GM12878 (cell line): Measurements from ENCODE around the gene SYCE3. TPM values are rescaled to one million over a fixed set of nuclear protein-coding genes. Genes with fewer than 3 reads are reported as not detected.
A peak's percentile ranks its signal among the peaks of the same experiment; 100 is the strongest.

Source experiments
- ATAC-seq: fragments of 200-7000 bp; cut with Tn5 transposase; 3 replicates; pipeline ENCODE4 v1.9.1; 2020; ENCODE audit warnings: mild to moderate bottlenecking, moderate library complexity
- BruUV-seq: library from RNA; stranded (reverse); fragments of 400-500 nt; replicated peaks from 2 replicates; lab custom pipeline; 2021; lab: Mats Ljungman, UMichigan
- CTCF ChIA-PET: fragments of 300-600 bp; sonication (Branson Sonifier 250); formaldehyde crosslinking; extraction: SDS; loops from one replicate; lab custom pipeline; 2021; ENCODE audit warnings: inconsistent platforms; lab: Yijun Ruan, JAX
- POLR2A ChIA-PET: fragments of 350-600 bp; formaldehyde crosslinking; extraction: SDS; loops from one replicate; lab custom pipeline; 2021; ENCODE audit warnings: inconsistent platforms; lab: Charles Lee
- RAD21 ChIA-PET: fragments of 300-600 bp; sonication (Branson Sonifier 250); formaldehyde crosslinking; loops from one replicate; lab custom pipeline; 2023; ENCODE audit warnings: antibody characterized with exemption; ENCODE audit not compliant: unreplicated experiment; lab: Charles Lee
- SMC1A ChIA-PET: fragments of 300-600 bp; sonication (Branson Sonifier 250); formaldehyde crosslinking; loops from one replicate; lab custom pipeline; 2023; ENCODE audit not compliant: unreplicated experiment, uncharacterized antibody; lab: Charles Lee
- DNase-seq: peaks from one replicate; pipeline ENCODE4 v3.0.0-alpha.2; 2011; ENCODE audit warnings: low read depth, low spot score
- FAIRE-seq: peaks from 3 replicates; lab custom pipeline; 2011; peaks lifted over from hg19 to GRCh38; lab: Jason Lieb, UNC
- H2AFZ ChIP-seq: 2 replicates; pipeline ENCODE4 v1.6.0; 2011; ENCODE audit warnings: low read depth, low read length, control low read depth; ENCODE audit not compliant: control insufficient read depth
- H3K27ac ChIP-seq: 2 replicates; pipeline ENCODE4 v1.5.1; 2011; ENCODE audit warnings: control low read depth; ENCODE audit not compliant: control insufficient read depth, insufficient read depth
- H3K27me3 ChIP-seq, 2 experiments: replicated peaks in 1 of 2; 2 replicates each; pipeline versions ENCODE4 v1.6.0 to v1.6.1; 2011; ENCODE audit warnings: low read length in 1 of 2; ENCODE audit not compliant: control insufficient read depth in 2 of 2, insufficient read depth in 2 of 2
- H3K36me3 ChIP-seq, 2 experiments: 2 replicates each; pipeline ENCODE4 v1.5.1; 2011; ENCODE audit warnings: low read length in 1 of 2; ENCODE audit not compliant: control insufficient read depth in 2 of 2, insufficient read depth in 2 of 2
- H3K4me1 ChIP-seq: 2 replicates; pipeline ENCODE4 v1.6.1; 2011; ENCODE audit warnings: mild to moderate bottlenecking, low read length, moderate library complexity, mixed read lengths; ENCODE audit not compliant: control insufficient read depth, insufficient read depth
- H3K4me2 ChIP-seq: 2 replicates; pipeline ENCODE4 v1.6.0; 2011; ENCODE audit warnings: control low read depth; ENCODE audit not compliant: control insufficient read depth, insufficient read depth
- H3K4me3 ChIP-seq: fragments of 200-600 bp; sonication (generic); 2 replicates; pipeline ENCODE4 v1.5.1; 2016
- H3K79me2 ChIP-seq: 2 replicates; pipeline ENCODE4 v1.6.0; 2011; ENCODE audit warnings: low read length; ENCODE audit not compliant: control insufficient read depth, insufficient read depth
- H3K9ac ChIP-seq: 2 replicates; pipeline ENCODE4 v1.8.0; 2011; ENCODE audit warnings: low read length, control low read depth, mixed read lengths; ENCODE audit not compliant: control insufficient read depth, insufficient read depth
- H3K9me3 ChIP-seq: replicated peaks from 3 replicates; pipeline ENCODE4 v1.5.1; 2011; ENCODE audit warnings: mild to moderate bottlenecking, low read length; ENCODE audit not compliant: control insufficient read depth, insufficient read depth
- H4K20me1 ChIP-seq: 2 replicates; pipeline ENCODE4 v1.6.0; 2011; ENCODE audit not compliant: control insufficient read depth, insufficient read depth
- ASH2L ChIP-seq: fragments of 300-600, 200-600 bp; sonication (generic); IDR thresholded peaks from 2 replicates; pipeline ENCODE4 v1.6.1; 2017; ENCODE audit warnings: low read depth, mild to moderate bottlenecking, borderline replicate concordance
- BACH1 ChIP-seq: fragments of 450-650 bp; IDR thresholded peaks from 2 replicates; pipeline ENCODE4 v1.6.1; 2017; ENCODE audit warnings: mild to moderate bottlenecking, borderline replicate concordance
- BCL3 ChIP-seq: IDR thresholded peaks from 2 replicates; pipeline ENCODE4 v1.6.1; 2011; ENCODE audit warnings: borderline replicate concordance, low read depth, mild to moderate bottlenecking, moderate library complexity, low read length; ENCODE audit not compliant: insufficient read depth, poor library complexity, severe bottlenecking
- CEBPZ ChIP-seq: fragments of 150-350 bp; IDR thresholded peaks from 2 replicates; pipeline ENCODE4 v1.6.1; 2016; ENCODE audit warnings: low read depth, low read length
- POLR2AphosphoS5 ChIP-seq: IDR thresholded peaks from 2 replicates; pipeline ENCODE4 v1.6.1; 2011; ENCODE audit warnings: mild to moderate bottlenecking, low read length, inconsistent platforms
- SIX5 ChIP-seq: IDR thresholded peaks from 2 replicates; pipeline ENCODE4 v1.6.1; 2011; ENCODE audit warnings: mild to moderate bottlenecking, low read depth, low read length, moderate library complexity; ENCODE audit not compliant: severe bottlenecking
- SMAD5 ChIP-seq: IDR thresholded peaks from 2 replicates; pipeline ENCODE4 v1.6.1; 2016; ENCODE audit warnings: antibody characterized with exemption, low read depth
- TAF1 ChIP-seq: IDR thresholded peaks from 2 replicates; pipeline ENCODE4 v1.6.1; 2011; ENCODE audit warnings: mild to moderate bottlenecking, low read depth, low read length, borderline replicate concordance
- TARDBP ChIP-seq: IDR thresholded peaks from 2 replicates; pipeline ENCODE4 v1.6.1; 2016; ENCODE audit warnings: borderline replicate concordance
- ZSCAN29 ChIP-seq: fragments of 450-650 bp; IDR thresholded peaks from 2 replicates; pipeline ENCODE4 v1.6.1; 2017; ENCODE audit warnings: mild to moderate bottlenecking, moderate library complexity
- WGBS: methylation state at CpG from one replicate; pipeline ENCODE4 v1.1.6; 2016; ENCODE audit warnings: low lambda C conversion rate; ENCODE audit not compliant: insufficient replicate concordance, insufficient coverage; ENCODE audit errors: missing lambda C conversion rate; 5-methylcytosine and 5-hydroxymethylcytosine counted together
- in situ Hi-C: fragments of 300-500 bp; cut with MboI; formaldehyde crosslinking; loops from 9 replicates; pipeline ENCODE4 v1.14.3; 2018; ENCODE audit warnings: mixed read lengths
- intact Hi-C: fragments of 100-400 bp; cut with micrococcal nuclease; formaldehyde crosslinking; loops from one replicate; pipeline ENCODE4 v1.14.2; 2022; ENCODE audit not compliant: unreplicated experiment
- polyA plus RNA-seq, 11 experiments: library from polyadenylated mRNA; depleted of rRNA in 4 of 11; unstranded in 6 of 11; stranded (reverse) in 5 of 11; fragments of >200 nt; fragmentation: Nextera tagmentation in 4 of 11; fragmentation: Illumina TruSeq in 1 of 11; extraction: Ambion mirVana in 4 of 11; extraction: Trizol in 1 of 11; gene quantifications; 1 replicate in 1 of 11; 2 replicates in 10 of 11; pipeline versions ENCODE4 v1.2.1 to v1.2.3, GENCODE V29; 2011 to 2016; ENCODE audit warnings: inconsistent platforms in 2 of 11, missing spikeins in 2 of 11, low read depth in 1 of 11
- total RNA-seq, 4 experiments: library from RNA; depleted of rRNA in 3 of 4; stranded (reverse); fragments of >200 nt in 3 of 4; fragmentation: Illumina TruSeq in 1 of 4; extraction: Trizol in 1 of 4; gene quantifications; 2 replicates each; pipeline versions ENCODE4 v1.2.1 to v1.2.3, GENCODE V29; 2013 to 2021

The SYCE3 gene
- total and polyA plus RNA-seq, 10 of the 15 experiments (the other 5 are each of a cell fraction or from before 2014, with no cell fraction given) = 0.38 to 0.91 (median 0.76) TPM; not detected in 4

DNA sequence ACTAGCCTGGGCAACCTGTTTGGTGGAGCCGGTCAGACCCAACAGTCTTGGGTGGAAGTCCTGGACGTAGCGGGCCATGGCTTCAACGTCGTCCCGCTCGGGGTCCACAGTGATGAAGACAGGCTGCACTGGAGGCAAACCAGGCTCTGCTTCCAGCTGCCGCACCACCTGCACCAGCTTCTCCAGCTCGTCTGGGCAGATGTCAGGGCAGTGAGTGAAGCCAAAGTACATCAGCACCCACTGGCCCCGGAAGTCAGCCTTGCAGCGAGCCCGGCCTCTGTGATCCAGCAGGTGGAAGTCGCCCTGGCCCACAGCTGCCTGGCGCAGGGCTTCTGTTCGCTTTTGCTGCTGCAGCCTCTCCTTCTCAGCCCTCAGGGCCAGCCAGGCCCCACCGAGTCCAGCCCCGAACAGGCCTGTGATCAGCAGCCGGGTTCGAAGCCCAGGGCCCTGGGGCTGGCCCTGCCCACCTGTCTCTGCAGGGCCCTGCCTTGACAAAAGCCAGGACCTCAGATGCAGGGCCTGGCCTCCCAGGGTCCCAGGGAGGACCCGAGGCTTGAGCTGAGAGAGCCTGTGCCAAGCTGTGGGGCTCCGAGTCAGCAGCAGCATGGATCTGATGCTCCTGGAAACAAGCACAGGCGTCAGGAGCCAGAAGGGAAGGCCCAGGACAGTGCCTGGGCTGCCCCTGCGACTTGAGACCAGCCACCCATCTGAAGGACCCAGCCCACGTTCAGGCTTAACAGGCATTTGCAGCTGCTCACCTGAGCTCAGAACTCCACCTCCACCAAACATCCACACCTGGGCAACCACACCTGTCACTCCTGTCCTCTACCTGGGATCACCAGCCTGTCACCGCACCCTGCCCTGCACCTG, 38.7 kb downstream of the SYCE3 start:
- peak overlapping the region; percentile 94 for H3K9ac ChIP-seq
- peak overlapping the region; percentile 94 for H3K27ac ChIP-seq
- H3K36me3 ChIP-seq = peaks cover 5 to 32% of the 10 kb centered on the region in 2 experiments; a peak in 3 of 4 replicates
- ChIA-PET CTCF (interaction anchor here (1.1 to 3.5 kb wide), 7 partner anchors 15 to 54 kb away, joined by 3 to 38 read pairs (median 11); partner anchors contain the start of genes LMF2, NCAPH2 and SYCE3), POLR2A (interaction anchor here (0.5 to 6.5 kb wide), 8 partner anchors 9 to 113 kb away, joined by 3 to 232 read pairs (median 9); partner anchors contain the start of genes KLHDC7B, LMF2 and NCAPH2), SMC1A (interaction anchor here (0.7 to 5.8 kb wide), 6 partner anchors 16 to 97 kb away, joined by 3 to 58 read pairs (median 12); partner anchors contain the start of genes LMF2, NCAPH2 and SYCE3), RAD21 (interaction anchor here (2.2 to 6.3 kb wide), 3 partner anchors 15 to 97 kb away, joined by 43 to 106 read pairs (median 64); partner anchors contain the start of genes LMF2 and NCAPH2)
- H3K4me2 ChIP-seq = peak overlapping the region; percentile 97
- ATAC-seq (no peak), DNase-seq (no peak), FAIRE-seq (no peak)
- H3K9me3 ChIP-seq = no peaks in the 10 kb centered on the region
- peak overlapping the region; percentile 74 for H3K4me3 ChIP-seq
- peaks cover 15% of the 10 kb centered on the region for H3K4me1 ChIP-seq
- no peaks in the 10 kb centered on the region for H3K27me3 ChIP-seq
- intact Hi-C loops = no loop called here
- in situ Hi-C loops = no loop called here
- no peak overlapping the region for H2AFZ ChIP-seq
- 78% methylated on average over 25 of the region's 25 CpGs for WGBS
- no TSS peak for BruUV-seq
- peaks cover 40% of the 10 kb centered on the region for H3K79me2 ChIP-seq
- H4K20me1 ChIP-seq = no peaks in the 10 kb centered on the region
- no peak for TF ChIP-seq SIX5
- no peak for TF ChIP-seq ZSCAN29
- TF ChIP-seq BACH1 = no peak
- no peak for TF ChIP-seq CEBPZ
- no peak for TF ChIP-seq ASH2L
- TF ChIP-seq SMAD5 = peak; percentile 49; the same call in 1 of the 2 replicates
- TF ChIP-seq BCL3 = no peak
- TF ChIP-seq TAF1 = no peak
- TF ChIP-seq POLR2AphosphoS5 = peak; percentile 17
- no peak for TF ChIP-seq TARDBP
- TF ChIP-seq, all 136 proteins: peak for 2
